Measurements from ENCODE around the gene LRMDA. TPM values are rescaled to one million over a fixed set of nuclear protein-coding genes. Genes with fewer than 3 reads are reported as not detected.
"Not testable (repeated sequence)": the region's sequence is repeated elsewhere in the genome, so short reads cannot be mapped to it uniquely, and the experiment has no call there.

The LRMDA gene
- total RNA-seq, 1 donor from 2014 or later, result 6.3 TPM

DNA sequence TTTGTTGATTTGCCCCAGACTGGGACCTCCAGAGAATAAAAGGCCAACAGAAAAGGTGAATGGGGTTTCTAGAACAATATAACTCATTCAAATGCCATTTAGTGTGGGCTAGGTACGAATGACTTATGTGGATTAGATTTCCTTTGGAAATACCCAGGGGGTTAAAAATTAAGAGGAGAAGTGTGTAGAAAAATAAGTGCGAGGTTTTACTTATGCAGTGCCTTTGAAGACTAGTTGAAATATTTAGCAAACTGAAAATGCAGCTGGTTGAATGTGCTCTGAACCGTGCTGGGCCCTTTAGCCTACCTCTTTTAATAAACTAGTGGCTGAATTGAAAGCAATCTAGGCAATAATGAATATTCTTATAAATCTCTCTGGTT is 180.6 kb downstream of the LRMDA start:
- no peak for DNase-seq

DNA sequence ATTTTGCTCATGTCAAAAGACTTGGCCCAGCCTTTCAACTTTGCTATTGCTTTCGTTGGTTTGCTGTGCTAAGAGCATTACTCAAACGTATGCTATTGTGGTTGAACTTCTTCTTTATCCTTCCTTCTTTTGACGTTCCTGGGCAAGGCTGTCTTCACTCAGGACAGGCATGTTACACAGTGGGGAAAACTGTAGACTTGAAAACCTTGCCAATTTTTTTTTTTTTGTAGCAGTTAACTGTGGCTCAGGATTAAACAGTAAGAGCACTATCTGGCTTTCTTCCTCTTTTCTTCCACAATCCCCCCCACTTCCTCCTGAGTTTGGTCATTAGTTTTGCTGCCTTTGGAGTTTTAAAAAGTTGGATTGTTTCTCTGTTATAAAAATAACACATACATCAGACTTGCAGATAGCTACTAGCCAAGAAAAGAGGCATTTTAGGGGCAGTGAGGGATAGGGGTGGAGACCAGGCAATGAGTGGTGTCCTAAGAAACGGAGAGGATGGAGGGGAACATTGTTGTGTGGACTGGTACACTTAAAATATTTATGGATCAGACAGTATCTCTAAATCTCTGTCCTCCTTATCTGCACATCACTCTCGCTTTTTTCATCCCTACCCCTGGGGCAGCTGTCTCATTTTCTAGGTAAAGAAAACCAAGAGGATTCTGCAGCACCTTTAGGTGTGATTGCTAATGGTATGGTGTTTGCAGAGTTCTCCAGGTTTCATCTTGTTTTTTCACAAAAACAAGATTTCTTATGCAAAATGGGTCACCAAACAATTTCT is 181.7 kb downstream of the LRMDA start:
- peak; percentile 71 for DNase-seq

DNA sequence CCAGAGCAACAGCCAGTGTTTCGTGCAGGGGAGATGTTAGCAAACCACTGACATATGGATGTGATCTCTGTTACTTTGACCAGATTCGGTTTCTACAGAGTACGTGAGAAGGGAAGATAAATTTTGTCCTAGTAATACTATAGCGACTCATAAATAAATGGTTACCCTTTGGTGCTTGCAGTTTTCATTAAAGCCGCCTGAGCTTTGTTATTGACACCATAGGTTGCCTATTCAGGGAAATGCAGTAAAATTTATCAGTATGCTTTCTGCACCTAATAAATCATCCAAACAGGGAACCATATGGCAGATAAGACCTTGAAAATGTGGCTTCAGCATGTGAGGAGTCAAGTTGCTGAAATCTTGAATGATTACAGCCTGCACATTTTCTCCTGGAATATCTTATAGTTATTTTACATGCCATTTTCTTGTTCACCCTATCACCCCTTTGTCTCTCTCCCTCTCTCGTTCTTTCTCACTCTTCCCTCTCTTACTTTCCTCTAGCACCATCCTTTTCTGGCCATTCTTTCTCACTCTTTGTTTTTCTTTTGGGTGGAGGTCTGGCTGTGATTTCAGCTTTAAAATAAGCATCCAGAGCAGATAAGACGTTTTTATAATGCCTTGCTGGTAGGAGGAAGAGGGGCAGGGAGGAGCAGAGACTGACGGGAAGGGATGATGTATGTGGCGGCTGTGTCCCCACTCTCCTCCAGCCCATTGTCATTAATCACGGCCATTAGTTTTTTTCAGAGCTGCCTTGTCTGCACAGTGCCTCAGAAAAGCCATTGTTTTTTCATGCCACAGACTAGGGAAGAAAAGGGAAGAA is 182.5 kb downstream of the LRMDA start:
- DNase-seq, result no peak

DNA sequence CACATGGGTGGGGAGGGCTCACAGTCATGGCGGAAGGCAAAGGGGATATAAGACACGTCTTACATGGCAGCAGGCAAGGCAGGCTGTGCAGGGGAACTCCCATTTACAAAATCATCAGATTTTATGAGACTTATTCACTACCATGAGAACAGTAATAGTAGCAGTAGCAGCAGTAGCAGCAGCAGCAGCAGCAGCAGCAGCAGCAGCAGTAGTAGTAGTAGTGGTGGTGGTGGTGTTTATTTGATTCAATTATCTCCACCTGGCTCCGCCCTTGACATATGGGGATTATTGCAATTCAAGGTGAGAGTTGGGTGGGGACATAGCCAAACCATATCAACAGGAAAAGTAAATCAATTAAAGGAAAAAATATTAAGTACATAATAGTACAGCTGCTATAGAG is 184.7 kb downstream of the LRMDA start:
- no peak for DNase-seq

DNA sequence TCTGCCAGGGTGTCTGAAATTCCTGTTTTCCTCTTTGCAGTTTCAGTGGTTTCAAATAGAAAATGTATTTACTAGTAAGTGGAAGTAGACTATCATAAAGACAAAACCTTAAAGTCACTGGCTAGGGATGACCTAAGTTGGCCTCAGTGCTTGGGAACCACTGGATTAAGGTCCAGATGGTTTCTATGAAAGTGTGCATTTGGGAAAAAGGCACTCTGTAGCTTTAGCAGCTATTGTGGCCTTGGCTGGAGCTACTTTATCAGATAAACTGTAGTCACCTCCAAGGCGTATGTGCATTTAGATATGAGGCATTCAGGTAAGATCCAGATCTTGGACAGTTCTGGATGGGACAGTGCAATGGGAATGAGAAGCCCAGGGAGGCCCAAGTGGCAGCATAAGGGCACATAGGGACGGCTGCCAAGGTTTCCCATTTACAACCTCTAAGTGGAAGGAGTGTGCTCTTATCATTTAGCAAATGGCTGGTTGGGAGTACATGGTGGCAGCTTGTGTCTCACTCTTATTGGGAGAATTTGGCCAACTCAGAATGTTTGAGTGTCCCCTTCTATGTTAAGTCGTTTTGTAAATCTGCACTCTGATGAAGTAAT is 185.6 kb downstream of the LRMDA start:
- DNase-seq, result no peak

DNA sequence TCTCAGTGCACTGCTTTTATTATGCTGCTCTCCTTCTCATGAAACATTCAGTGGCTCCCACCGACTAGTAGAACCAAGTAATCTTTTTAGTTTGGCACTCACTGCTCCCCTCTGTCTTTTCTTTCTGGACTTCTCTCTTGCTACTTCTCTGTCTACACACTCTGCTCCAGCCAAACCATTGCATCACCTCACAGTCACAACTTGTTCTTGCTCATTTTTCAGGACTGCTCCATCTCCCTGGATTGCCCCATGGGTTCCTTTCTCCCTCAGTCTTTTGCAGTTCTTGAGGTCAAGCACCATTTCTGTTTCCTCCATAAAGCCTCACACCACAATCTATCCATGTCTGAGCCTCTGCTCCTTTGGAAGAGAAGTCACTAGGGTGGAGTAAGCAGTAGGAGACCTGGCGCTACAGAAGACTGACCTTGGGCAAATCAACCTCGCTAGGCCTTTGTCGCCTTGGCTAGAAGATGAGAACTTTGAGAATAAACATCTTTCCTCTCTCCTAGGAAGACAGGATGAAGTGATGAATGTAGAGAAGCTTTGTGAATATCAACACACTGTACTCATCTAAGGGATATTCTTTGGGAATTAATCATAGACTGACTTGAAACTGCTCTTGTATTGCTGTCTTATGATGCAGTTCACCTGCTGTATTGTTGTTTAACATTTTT is 186.2 kb downstream of the LRMDA start:
- no peak for DNase-seq

DNA sequence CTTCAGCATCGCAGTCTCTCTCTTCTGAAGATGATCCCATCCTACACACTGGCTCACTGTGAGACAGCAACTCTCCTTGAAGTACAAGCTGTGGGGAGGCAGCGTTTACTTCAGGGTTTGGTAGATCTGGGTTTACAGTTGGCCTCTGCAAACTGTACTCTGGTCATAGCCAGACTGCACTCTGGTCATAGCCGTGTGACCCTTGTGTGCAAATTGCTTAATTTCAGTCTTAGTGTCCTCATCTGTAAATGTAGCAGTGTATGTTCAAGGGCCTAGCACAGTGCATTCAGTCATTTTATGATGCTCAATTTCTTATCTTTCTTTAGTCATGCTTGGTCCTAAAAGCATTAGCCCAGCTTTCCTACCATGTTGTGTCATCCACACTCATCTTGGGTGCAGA is 188.2 kb downstream of the LRMDA start:
- no peak for DNase-seq

DNA sequence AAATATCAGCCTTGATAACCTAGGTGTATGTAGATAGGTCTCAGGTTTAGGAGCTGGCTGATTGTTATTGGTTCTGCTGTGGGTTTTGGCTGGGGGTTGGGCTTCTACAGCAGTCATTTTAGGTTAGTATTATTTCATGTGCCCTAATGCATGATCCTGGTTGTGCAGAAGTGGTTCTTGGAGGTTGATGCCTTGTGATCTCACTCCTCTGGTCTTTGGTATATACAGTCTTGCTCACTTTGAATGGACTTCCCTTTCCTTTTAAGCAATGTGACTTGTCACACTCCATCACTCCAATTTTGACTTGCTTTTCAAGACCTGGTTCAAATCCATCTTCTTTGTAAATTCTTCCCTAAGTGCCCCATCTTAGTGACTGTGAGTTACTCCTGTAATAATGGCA is 188.9 kb downstream of the LRMDA start:
- no peak for DNase-seq

DNA sequence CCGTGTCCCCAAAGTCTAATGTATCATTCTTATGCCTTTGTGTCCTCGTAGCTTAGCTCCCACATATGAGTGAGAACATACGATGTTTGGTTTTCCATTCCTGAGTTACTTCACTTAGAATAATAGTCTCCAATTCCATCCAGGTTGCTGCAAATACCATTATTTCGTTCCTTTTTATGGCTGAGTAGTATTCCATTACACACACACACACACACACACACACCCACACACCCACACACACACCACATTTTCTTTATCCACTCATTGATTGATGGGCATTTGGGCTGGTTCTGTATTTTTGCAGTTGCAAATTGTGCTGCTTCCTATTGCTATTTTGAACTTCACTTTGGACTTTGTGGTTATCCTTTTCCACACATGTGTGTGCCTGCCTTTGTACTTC is 189.6 kb downstream of the LRMDA start:
- DNase-seq, result not testable (repeated sequence)

DNA sequence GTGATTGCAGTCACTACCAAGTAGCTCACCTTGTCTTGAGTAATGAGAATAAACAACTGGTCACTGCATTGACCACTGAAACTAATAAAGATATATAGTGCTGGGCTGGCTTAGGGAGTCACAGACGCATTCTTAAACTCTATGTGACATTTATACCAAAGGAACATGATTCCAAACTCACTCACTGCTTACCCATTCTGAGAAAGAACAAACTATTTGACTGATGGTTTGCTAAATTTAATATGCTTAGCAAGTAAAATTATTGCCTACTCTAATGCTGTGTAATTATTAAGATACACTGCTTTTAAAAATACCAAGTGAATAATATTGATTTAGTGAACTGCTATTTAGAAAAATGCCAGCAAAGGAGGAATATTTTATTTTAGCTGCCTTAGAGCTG is 191.1 kb downstream of the LRMDA start:
- DNase-seq, result no peak

DNA sequence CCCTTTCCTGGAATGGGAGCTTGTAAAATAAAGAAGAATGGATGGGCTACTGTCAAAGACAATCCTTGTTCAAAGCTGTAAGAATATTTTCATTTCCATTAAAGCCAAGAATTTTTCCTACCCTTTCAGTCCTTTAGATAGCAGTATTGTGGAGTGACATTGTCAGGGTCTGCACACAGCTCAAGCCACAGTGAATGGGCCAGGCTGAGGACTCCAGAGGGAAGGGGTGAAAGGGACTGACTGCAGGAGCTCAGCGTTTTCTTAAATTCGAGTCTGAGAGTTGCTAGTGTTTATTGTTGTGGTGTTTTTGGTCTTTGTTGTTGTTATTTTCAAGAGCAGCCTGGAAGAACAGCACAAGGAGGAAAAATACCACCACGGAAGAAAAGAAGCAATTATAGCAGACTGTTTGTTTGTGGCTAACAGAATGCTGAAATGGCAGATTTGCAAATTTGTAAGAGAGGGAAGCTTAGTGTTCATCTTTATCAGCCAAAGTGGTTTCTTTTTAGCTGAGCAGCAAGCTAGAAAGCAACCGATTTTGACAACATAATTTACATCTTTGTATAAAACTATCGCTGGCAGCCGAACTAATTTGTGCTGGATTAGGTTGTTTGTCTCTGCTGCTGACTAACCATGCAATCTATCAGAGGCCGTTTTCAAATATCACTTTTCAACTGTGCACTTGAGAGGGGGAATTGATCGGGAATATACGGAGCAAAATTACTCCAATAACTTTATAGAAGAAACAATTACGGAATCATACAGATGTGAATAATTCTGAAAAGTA is 192.1 kb downstream of the LRMDA start:
- no peak for DNase-seq

DNA sequence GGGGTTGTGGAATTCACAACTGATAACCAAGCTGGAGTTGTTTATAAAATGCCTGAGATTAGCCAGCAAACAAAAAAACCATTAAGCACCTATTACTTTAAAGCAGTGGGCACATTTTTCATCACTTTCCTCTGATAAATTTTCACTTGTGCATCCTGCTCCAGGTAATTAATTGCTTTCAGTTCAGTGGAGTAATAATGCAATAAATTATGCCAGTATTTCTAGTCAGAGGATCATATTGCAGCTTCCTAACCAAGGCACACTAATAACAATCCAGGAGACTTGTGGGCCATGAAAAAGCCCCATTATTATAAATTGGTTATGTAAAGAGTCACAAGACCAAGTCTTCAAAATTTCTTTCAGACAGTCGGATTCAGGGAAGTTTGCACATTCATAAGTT is 193.2 kb downstream of the LRMDA start:
- DNase-seq, result no peak

DNA sequence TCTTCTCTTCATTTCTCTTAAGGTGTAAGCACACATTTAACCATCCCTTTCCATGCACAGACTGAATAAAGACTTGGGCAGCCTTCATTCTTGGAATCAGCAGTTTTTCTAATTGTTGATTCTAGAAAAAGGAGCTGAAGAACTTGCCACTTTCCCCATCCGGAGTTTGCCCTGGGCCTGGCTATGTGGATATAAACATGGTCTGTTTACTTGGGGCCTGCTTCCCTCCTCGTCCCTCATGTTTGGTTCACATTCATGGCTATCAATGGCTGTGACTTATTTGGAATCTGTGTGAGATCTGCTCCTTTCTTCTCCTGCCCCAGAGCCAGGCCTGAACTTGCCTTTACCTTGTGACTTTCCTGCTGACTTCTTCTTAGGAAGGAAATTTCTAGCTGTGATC is 199.3 kb downstream of the LRMDA start:
- DNase-seq, result no peak

DNA sequence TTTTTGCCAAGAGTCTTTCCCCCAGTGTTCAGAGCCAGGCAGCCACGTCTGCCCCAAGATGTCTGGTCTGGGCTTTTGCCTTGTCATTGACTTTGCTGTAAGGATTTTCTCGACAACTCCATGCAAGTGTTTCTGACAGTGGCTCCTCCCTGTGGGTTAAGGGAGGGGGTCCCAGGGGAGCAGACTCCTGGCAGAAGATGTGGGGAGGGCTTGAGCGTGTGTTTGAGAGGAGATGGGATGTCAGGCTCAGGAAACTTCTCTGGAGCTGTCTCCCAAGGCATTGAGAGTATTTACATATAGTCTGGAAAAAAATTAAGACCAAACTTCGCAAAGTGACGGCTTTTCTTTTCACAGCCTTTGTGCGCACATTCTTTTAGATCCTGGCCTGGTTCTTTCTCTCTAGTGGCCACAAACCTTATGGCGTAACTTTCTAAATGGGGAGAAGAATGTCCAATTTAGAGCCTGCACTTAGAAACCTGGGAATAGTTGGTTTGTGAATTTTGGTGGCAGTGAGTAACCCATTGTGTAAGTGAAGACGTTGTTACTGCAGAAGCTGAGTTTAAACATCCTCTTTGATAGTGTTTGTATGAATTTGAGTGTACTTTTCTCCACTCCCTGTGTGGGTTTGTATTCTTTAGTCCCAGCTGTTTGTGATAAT is 201.5 kb downstream of the LRMDA start:
- DNase-seq, result peak; percentile 66

DNA sequence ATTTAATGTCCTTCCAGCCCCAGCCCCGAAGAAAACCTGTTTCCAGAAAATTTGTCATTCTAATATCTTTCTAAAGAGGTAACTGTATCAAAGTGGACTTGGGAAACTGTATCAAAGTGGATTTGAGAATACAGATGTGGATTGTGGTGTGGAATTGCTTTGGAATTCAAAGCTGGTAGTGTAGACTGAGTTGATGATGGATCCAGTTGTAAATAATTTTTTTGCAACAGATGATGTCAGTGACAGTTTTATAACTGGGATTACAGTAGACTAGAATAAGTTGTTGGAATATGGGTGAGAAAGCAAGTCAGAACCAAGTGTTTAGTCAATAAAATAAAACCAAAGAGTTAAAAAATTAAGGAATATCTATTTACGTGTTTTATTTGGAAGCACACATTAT is 202.1 kb downstream of the LRMDA start:
- DNase-seq, result no peak

DNA sequence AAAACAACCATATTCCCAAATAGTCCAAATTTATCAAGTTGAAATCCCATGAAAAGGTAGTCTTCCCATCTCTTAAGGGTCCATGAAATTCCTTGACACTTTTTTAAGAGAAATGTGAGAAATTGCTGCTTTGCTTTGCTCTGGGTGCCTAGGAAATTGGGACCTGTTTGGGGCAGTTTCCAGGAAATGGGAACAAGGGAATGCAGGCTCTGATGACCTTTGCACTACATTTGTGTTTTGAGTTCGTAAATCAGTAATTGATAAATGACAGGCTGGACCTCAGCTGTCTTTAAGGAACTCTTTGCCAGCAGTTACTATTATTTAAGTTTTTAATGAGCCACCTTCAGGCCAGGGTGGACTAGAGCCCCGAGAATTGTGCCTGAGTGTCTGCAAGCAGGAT is 203.5 kb downstream of the LRMDA start:
- no peak for DNase-seq

DNA sequence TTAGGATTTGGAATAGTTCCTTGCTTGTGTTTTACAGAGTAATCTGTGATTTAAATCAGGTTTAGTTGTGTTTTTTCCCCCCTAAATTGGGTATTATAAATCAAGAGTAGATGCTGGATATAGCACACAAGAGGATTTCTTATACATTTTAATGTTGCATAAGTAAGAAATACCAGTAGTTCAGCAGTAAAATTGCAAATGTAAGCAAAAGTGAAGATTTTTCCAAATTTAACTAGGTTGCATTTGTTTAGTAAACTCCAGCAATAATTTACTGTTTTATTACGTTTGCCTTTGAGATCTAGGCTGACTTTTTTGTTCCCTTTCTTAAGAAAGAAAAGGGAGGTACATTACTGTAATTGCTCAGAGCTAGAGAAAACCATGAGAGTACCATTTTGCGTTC is 207.3 kb downstream of the LRMDA start:
- no peak for DNase-seq

DNA sequence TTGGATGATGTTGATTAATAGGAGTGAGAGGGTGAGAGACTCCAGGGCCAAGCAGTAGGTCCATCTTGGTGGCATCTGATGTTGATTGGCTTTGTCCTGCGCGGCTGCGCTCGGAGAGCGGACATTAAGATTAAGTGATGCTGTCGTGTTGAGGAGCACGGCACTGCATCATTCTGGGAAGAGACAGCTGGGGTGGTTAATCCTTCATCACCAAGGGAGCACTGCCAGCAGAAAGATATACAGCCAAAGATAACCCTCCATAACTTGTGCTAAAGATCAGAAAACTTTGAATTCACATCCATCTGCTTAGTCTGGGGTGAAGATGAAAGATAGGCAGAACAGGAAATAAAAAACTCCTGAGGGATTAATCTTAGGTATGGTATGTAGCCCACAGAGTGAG is 208.3 kb downstream of the LRMDA start:
- no peak for DNase-seq

DNA sequence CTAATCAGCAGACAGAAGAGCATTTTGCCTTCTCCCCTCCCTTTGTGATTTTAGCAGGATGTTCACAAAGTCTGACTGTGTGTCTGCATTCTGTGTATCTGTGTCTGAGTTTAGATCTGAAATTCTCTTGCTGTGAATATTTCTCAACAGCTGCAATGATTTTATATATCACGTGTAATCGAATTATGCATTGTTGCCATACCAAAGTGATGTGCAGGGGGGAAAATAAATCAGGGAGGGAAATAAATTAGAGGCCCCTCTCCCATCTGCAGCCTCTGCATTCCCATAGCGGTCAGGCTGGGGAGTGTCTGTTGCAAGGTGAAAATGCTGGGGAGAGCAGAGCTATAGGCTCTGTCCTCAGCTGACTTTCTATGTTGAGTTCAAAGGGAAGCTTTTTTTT is 209.0 kb downstream of the LRMDA start:
- no peak for DNase-seq

DNA sequence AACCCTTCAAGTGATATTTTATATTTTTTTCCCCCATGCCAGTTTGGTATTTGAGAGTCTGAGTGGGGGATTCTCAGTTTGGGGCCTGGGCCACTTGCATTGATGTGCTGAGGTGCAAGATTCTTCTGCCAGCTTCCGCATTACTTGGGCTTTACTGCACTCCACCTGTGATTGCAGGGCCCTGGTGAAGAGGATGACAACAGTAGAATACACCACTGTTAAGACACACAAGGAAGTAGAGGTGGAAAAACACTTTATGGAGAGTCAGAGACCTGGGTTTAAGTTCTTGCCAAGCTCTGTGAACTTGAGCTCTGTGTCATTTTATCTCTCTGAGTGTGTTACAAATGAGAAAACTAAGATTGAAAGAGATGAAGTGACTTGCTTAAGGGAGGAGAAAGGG is 209.4 kb downstream of the LRMDA start:
- DNase-seq, result no peak

DNA sequence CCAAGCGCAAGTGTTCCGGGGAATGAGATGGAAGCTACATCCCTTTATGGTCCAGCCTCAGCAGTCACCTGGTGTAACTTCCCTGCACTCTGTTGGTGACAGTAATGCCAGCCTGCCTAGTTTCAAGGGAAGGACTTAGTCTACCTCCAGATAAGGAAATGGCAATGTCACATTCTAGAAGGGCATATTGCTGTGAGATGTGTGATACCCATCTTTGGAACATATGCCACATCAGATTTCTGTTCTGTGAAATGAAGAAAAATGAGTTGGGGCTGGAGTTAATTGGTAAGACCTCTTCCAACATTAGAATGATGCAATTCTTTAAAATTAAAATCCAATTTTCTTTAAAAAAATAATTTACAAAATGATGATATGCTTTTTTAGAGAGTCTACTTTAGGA is 212.0 kb downstream of the LRMDA start:
- no peak for DNase-seq
